Activated CD4-positive, alpha-beta memory T cell treated with anti-CD3 and anti-CD28 coated beads for 36 hours (primary cell): ENCODE data around the gene MRPS23. TPM values are rescaled to one million over a fixed set of nuclear protein-coding genes. Genes with fewer than 3 reads are reported as not detected.

Source experiments
- CTCF ChIA-PET: fragments of 350-600 bp; sonication (Branson Sonifier 250); formaldehyde crosslinking; loops from one replicate; lab custom pipeline; 2021; ENCODE audit warnings: antibody characterized with exemption, inconsistent platforms; lab: Charles Lee
- POLR2A ChIA-PET: fragments of 350-600 bp; sonication (Branson Sonifier 250); formaldehyde crosslinking; loops from one replicate; lab custom pipeline; 2021; ENCODE audit warnings: antibody characterized with exemption; lab: Charles Lee
- DNase-seq: peaks from one replicate; pipeline ENCODE4 v3.0.0-alpha.2; 2020
- H3K27ac Mint-ChIP-seq: one replicate; pipeline ENCODE4 v1.8.0; 2021; ENCODE audit warnings: mixed read lengths
- H3K27me3 Mint-ChIP-seq: one replicate; pipeline ENCODE4 v1.8.0; 2021; ENCODE audit warnings: mixed read lengths
- H3K36me3 Mint-ChIP-seq: one replicate; pipeline ENCODE4 v1.8.0; 2021; ENCODE audit warnings: mixed read lengths
- H3K4me1 Mint-ChIP-seq: one replicate; pipeline ENCODE4 v1.8.0; 2021; ENCODE audit warnings: low read depth, mixed read lengths
- H3K4me3 Mint-ChIP-seq: one replicate; pipeline ENCODE4 v1.8.0; 2021; ENCODE audit warnings: mild to moderate bottlenecking, mixed read lengths
- H3K9me3 Mint-ChIP-seq: one replicate; pipeline ENCODE4 v1.8.0; 2021; ENCODE audit warnings: mixed read lengths
- intact Hi-C: fragments of 100-400 bp; cut with micrococcal nuclease; formaldehyde crosslinking; loops from one replicate; pipeline ENCODE4 v1.15.1; 2023
- total RNA-seq, 2 experiments: library from RNA; stranded (reverse); gene quantifications; one replicate each; pipeline ENCODE4 v1.2.3, GENCODE V29; 2021

MRPS23 gene
- total RNA-seq: 10 to 100 TPM; 58.2 to 64.1 TPM

DNA sequence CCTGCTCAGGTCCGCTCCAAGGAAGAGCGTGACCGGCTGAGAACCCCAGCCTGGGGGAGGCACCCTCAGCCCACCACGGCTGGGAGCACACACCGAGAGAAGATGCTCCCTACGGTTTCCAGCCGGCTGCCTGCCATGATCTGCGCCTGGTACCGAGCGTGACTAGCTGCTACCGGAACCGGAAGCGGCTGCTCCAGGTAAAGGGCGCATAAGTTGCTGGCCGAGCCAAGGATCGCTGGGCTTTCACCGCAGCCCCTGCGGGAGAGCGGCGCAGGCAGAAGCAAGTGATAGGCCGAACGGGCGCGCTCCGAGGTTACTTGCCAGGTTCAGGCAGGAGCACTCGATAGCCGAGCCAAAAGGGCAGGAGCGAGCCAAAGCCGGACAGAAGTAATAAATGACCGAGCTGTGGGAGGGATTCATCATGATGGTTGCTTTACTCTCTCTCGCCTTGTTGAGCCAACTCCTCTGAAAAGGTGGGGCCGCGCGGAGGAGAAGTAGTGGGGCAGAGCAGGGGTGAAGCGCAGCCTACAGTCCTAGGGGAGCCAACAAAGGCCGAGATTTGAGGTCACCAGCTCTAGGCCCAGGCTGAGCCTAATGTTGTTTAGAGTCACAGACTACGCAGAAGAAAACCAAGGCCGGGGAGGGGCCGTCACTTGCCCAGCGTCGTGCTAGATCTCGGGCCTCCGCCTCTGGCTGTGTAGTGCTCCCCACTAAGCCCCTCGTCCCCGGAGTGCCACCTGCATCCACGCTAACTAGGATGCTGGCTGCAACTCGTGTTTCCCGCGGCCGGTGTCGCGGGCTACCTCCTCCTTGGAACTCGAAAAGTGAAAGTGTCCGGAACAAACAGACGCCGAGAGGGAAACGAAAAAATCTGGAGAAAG is at the start of gene MRPS23:
Gene MRPS23 (minus strand): TSS at position 171 of the 881 bp plus-strand sequence. CDS start 34 bp downstream, at position 137.
- intact Hi-C loops: loop anchor here (1.0 to 10.0 kb wide), 8 partner anchors 29 to 763 kb away; partner anchors contain the start of genes AKAP1, DYNLL2, MKS1 and SRSF1
- peaks cover 34% of the 10 kb centered on the region for H3K4me1 Mint-ChIP-seq
- H3K27ac Mint-ChIP-seq: peak within 1 kb of the TSS; percentile 98
- H3K36me3 Mint-ChIP-seq: peaks cover 18% of the 10 kb centered on the region
- no peaks in the 10 kb centered on the region for H3K27me3 Mint-ChIP-seq
- ChIA-PET CTCF (interaction anchor here (0.8 to 4.7 kb wide), 9 partner anchors 10 to 262 kb away, joined by 3 to 29 read pairs (median 6); no protein-coding TSS in a partner anchor), POLR2A (interaction anchor here (0.8 to 2.0 kb wide), 10 partner anchors 10 to 766 kb away, joined by 3 to 20 read pairs (median 4); partner anchors contain the start of genes AKAP1 and SRSF1)
- H3K9me3 Mint-ChIP-seq: no peaks in the 10 kb centered on the region
- H3K4me3 Mint-ChIP-seq: peak within 1 kb of the TSS; percentile 98
- DNase-seq: peak; percentile 99

DNA sequence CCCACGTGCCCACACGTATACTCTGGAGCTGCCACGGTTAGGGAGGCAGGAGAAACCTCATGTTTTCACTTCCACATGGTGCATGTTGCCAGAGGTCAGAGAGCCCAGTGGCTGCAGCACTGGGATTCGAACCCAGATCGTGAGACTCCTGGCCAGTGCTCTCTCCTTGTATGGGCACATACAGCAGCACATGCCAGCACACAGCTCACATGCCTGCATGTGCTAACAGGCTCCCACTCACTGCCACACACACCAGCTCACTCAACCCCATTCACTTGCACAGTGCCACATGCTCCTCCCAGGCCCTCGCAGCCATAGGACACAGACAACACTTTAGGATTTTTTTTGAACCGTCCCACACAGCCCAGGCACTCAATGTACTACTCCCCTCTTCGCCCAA is 49.5 kb upstream of the MRPS23 start:
- no peaks in the 10 kb centered on the region for H3K9me3 Mint-ChIP-seq
- no peak overlapping the region for H3K27ac Mint-ChIP-seq
- CTCF ChIA-PET: interaction anchor here (0.9 to 1.3 kb wide), 2 partner anchors 10 to 42 kb away, joined by 3 read pairs; no protein-coding TSS in a partner anchor
- no peak for DNase-seq
- H3K27me3 Mint-ChIP-seq: no peaks in the 10 kb centered on the region
- intact Hi-C loops: no loop called here
- H3K4me3 Mint-ChIP-seq: no peak overlapping the region
- POLR2A ChIA-PET: no interaction called here
- peaks cover 6% of the 10 kb centered on the region for H3K4me1 Mint-ChIP-seq
- no peaks in the 10 kb centered on the region for H3K36me3 Mint-ChIP-seq

DNA sequence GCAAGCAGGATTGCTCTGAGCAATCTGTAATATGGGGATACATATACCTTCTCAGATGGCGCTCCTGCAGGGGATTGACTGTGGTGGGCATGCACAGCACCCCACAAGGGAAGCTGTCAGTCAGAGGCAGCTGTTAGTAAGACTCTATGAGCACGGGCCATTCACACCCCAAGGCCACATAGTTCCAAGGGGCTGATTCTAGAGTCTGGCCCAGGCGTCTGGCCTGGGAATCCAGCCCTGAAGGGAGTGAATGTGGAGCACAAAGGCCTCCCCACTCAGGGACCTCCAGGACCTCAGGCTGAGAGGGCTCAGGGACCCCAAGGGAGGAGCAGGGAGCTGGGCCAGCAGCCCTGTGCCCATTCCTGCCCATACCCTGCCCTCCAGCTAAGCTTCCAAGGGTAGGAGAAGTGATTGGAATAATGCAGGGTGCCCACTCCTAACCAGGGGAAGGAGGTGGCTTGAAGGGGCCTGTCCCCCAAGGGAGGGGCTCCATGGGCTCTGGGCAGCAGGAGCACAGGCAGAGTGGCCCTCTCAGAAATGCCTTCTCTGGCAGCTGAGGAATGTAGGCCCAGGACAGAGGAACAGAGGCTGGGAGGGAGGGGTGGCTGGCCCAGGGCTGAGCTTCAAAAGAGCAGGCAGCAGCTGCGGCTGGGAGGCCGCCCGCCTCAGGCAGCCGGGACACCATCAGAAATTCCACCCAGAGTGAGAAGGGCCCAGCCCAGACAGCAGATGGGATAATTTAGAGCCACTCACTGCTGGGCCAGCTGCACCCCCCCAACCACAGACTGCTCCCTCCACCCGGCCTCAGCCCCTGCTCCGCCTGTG is 48.9 kb upstream of the MRPS23 start:
- Mint-ChIP-seq H3K27me3 (no peaks in the 10 kb centered on the region), H3K4me1 (peaks cover 6% of the 10 kb centered on the region), H3K4me3 (no peak overlapping the region), H3K9me3 (no peaks in the 10 kb centered on the region), H3K27ac (no peak overlapping the region), H3K36me3 (no peaks in the 10 kb centered on the region)
- ChIA-PET CTCF (interaction anchor here (0.9 to 1.3 kb wide), 2 partner anchors 9 to 42 kb away, joined by 3 read pairs; no protein-coding TSS in a partner anchor), POLR2A (no interaction called here)
- DNase-seq: no peak
- intact Hi-C loops: no loop called here

DNA sequence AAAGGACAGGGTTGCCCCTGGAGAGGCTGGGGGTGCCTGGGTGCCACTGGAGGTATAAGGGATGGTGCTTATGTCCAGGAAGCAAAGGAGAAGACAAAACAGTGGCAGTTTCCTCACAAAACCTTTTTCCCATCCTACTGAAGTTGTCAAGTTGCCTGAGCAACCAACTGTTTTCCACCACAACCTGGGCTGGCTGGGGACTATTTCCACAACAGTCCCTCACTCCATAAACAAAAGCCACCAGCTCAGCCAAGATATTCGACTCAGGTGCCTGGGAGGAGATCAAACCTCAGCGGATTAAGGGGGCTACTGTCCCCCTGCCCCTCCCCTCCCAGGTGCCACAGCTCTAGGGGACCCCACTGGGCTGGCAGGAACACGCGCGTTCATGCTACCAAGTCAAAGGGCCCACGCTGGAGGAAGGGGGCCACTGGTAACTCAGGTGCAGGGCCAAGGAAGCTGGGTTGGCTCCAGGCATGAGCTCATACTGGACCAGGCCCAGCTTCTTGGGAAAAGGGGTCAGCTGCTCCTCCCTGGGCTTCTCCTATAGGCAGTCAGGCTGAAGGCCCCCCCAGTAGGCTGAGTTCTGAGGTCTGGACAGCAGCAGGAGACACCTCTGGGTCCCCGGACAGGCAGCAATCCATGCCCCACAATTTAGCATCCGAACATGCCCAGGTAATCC is 45.7 kb upstream of the MRPS23 start:
- Mint-ChIP-seq H3K27ac (no peak overlapping the region), H3K36me3 (no peaks in the 10 kb centered on the region), H3K4me1 (no peaks in the 10 kb centered on the region), H3K27me3 (peaks cover 2% of the 10 kb centered on the region), H3K9me3 (no peaks in the 10 kb centered on the region), H3K4me3 (no peak overlapping the region)
- intact Hi-C loops: no loop called here
- ChIA-PET POLR2A (no interaction called here), CTCF (interaction anchor here (1.1 to 1.9 kb wide), 3 partner anchors 35 to 104 kb away, joined by 4 to 5 read pairs (median 4); no protein-coding TSS in a partner anchor)
- DNase-seq: no peak

DNA sequence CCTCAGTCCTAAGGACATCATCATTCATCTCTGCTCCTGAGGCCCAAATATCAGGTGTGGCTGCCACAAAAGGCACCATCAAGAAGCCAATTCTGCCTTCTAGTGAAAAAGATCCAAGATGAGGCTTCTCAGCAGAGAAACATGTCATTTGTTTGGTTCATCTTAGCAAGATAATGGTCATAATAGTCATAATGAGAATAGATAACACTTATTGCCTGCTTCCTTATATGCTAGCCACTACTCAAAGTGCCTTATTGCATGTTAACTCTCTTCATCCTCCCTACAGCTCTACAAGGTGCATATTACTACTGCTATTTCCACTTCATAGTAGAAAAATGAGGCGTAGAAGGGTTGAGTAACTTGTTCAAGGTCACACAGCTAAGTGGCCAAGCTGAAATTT is 45.0 kb upstream of the MRPS23 start:
- Mint-ChIP-seq H3K36me3 (no peaks in the 10 kb centered on the region), H3K4me1 (no peaks in the 10 kb centered on the region), H3K9me3 (no peaks in the 10 kb centered on the region), H3K27ac (no peak overlapping the region), H3K4me3 (no peak overlapping the region), H3K27me3 (peaks cover 2% of the 10 kb centered on the region)
- DNase-seq: no peak
- ChIA-PET POLR2A (no interaction called here), CTCF (interaction anchor here (1.1 to 1.9 kb wide), 3 partner anchors 35 to 105 kb away, joined by 4 to 5 read pairs (median 4); no protein-coding TSS in a partner anchor)
- intact Hi-C loops: no loop called here

DNA sequence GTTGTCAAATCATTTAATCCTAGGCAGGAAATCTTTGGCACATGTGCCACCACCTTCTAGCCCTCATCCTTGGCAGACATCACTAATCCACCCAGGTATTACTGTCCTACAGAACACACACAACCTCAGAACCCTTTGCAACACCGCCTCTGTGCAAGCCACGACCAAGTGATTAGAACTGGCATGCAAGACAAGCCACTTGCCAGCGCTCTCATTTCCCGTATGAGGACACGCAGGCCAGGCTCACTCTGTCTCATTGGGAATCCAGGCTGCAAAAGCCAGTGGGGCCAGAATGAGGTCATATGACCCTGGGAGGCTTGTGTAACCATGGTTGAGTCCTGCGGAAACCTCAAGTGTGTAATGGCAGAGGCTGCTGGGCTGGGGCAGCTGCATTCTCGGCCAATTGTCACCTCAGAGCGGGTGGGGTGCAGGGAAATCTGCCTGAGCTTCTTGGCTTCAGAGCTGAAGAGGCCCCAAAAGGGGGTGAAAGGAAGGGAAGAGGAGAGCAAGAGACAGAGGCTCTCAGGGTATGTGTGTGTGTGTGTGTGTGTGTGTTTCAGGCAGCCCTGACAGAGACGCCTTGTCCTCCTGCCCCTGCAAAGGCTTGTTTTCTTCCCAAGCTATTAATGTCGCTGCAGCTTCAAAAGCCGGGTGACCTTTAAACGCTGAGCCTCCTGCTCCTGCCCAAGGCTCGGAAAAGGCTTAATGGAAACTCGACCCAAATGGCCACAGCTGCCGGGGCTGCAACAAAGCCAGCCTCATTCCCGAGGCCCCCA is 43.2 kb upstream of the MRPS23 start:
- DNase-seq: no peak
- H3K4me3 Mint-ChIP-seq: no peak overlapping the region
- no peaks in the 10 kb centered on the region for H3K4me1 Mint-ChIP-seq
- no peaks in the 10 kb centered on the region for H3K9me3 Mint-ChIP-seq
- H3K27me3 Mint-ChIP-seq: peaks cover 2% of the 10 kb centered on the region
- ChIA-PET CTCF (interaction anchor here (0.6 to 4.0 kb wide), 29 partner anchors 10 to 307 kb away, joined by 3 to 35 read pairs (median 4); partner anchors contain the start of gene CUEDC1), POLR2A (no interaction called here)
- H3K27ac Mint-ChIP-seq: no peak overlapping the region
- intact Hi-C loops: loop anchor here (1.0 kb wide), 1 partner anchor 102 kb away; no protein-coding TSS in a partner anchor
- H3K36me3 Mint-ChIP-seq: no peaks in the 10 kb centered on the region

DNA sequence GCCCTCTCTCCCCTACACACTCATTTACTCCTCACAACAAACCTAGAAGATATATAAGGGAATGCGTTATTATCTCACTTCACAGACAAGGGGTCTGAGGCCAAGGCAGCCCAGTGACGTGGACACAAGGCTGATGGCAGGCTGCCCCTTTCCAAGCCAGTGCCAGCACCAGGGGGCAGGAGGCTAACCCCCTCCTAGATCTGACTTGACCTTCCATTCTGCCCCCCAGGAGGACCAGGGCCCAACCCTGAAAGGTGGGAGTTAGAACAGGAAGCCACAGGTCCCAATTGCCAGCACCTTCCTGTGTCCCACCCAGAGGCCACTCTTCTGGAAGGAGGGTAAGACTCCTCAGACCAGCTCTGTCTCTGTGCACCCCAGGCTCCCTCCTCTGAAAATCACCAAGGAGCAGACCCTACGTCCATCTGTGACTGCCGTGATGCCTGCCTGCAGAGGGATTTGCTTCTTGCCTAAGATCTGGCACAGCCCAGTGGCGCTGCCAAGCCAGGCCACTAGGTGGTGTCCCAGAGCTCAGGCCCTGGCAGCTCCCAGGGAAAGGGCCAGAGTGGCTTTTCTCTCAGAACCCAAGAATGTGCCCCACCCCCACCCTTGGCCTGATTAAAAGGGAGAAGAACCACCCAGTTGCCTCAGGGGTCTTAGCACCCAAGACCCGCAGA is 42.4 kb upstream of the MRPS23 start:
- Mint-ChIP-seq H3K36me3 (no peaks in the 10 kb centered on the region), H3K27ac (no peak overlapping the region), H3K9me3 (no peaks in the 10 kb centered on the region), H3K4me3 (no peak overlapping the region), H3K4me1 (no peaks in the 10 kb centered on the region), H3K27me3 (peaks cover 2% of the 10 kb centered on the region)
- ChIA-PET CTCF (interaction anchor here (0.6 to 4.0 kb wide), 32 partner anchors 11 to 308 kb away, joined by 3 to 35 read pairs (median 4); partner anchors contain the start of gene CUEDC1), POLR2A (no interaction called here)
- peak; percentile 86 for DNase-seq
- intact Hi-C loops: loop anchor here (1.0 kb wide), 1 partner anchor 103 kb away; no protein-coding TSS in a partner anchor

DNA sequence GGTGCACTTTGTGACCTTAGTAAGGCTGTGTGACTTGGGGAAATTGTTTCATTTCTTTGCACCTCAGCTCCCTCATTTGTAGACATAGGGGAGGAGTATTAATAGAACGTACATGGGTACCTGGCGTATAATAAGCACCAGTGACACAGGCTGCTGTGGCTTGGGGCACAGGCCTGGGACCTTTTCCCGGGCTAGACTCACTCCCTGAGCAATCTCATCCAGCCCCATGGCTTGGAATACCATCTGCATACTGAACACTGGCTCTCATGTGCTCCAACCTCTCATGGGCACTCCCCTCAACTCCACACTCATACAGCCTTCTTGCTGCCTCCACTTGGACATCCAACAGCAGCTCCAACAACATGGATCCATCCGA is 41.0 kb upstream of the MRPS23 start:
- ChIA-PET CTCF (interaction anchor here (1.0 to 4.0 kb wide), 7 partner anchors 57 to 222 kb away, joined by 4 to 24 read pairs (median 5); no protein-coding TSS in a partner anchor), POLR2A (no interaction called here)
- H3K4me3 Mint-ChIP-seq: no peak overlapping the region
- H3K9me3 Mint-ChIP-seq: no peaks in the 10 kb centered on the region
- H3K27ac Mint-ChIP-seq: no peak overlapping the region
- no peaks in the 10 kb centered on the region for H3K4me1 Mint-ChIP-seq
- H3K36me3 Mint-ChIP-seq: no peaks in the 10 kb centered on the region
- intact Hi-C loops: no loop called here
- no peak for DNase-seq
- H3K27me3 Mint-ChIP-seq: peaks cover 2% of the 10 kb centered on the region

DNA sequence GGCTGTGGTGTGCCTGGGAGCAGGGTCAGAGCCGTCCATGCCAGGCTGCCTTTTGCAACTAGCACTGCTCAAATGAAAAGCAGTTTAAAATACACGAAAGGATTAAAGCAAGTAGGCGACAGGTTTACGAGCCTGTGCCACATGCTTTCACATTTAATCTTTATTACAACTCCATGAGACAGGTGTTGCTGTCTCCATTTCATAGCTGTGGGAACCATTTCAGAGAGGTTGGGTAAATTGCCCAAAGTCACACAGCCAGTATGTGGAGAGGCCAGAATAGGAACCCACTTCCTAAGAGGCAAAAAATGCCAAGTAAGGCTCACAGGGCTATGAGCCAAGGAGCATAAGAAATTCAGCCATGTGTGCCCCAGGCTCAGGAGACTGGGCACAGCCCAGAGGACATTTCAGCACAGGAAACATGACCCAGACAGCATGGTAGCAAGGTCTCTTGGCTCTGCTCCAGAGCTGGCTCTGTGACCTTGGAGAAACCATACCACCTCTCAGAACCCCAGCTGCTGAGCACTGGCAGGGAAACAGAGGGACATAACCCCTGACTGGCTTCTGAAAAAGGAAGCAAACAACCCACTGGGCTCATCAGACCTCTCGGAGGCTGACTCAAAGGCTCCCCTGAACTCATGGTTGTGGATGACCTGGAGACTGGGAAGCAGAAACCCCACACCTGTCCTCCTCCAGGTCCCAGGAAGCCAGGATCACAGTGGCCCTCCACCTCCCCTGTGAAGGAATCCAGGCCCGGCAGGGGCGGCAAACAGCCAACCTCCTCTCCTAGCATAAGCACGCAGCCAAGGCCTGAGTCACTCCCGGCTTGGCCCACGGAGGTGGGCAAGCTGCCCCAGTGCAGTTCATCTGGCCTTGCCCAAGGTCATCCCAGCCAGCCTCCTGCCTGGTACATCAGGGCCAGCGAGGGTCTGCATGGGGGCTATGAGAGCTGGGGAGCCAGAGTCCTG is 40.3 kb upstream of the MRPS23 start:
- Mint-ChIP-seq H3K4me1 (no peaks in the 10 kb centered on the region), H3K9me3 (no peaks in the 10 kb centered on the region), H3K36me3 (no peaks in the 10 kb centered on the region), H3K4me3 (no peak overlapping the region), H3K27me3 (peaks cover 2% of the 10 kb centered on the region), H3K27ac (no peak overlapping the region)
- POLR2A ChIA-PET: no interaction called here
- intact Hi-C loops: no loop called here
- CTCF ChIA-PET: interaction anchor here (1.1 to 4.0 kb wide), 8 partner anchors 9 to 222 kb away, joined by 3 to 24 read pairs (median 4); no protein-coding TSS in a partner anchor
- DNase-seq: no peak
